Bronchial epithelial cell (primary cell): ENCODE data around the gene RNU6-1. TPM values are rescaled to one million over a fixed set of nuclear protein-coding genes. Genes with fewer than 3 reads are reported as not detected.

Source experiments
- DNase-seq: peaks from one replicate; pipeline ENCODE4 v3.0.0-alpha.2; 2010; ENCODE audit warnings: low read depth
- FAIRE-seq: peaks from 2 replicates; lab custom pipeline; 2011; peaks lifted over from hg19 to GRCh38; lab: Jason Lieb, UNC
- H3K27me3 ChIP-seq: 2 replicates; pipeline ENCODE4 v1.5.1; 2011; ENCODE audit warnings: low read length; ENCODE audit not compliant: control insufficient read depth, insufficient read depth
- H3K36me3 ChIP-seq: 2 replicates; pipeline ENCODE4 v1.5.1; 2011; ENCODE audit warnings: low read length; ENCODE audit not compliant: control insufficient read depth, insufficient read depth
- H3K4me3 ChIP-seq: 2 replicates; pipeline ENCODE4 v1.5.1; 2011; ENCODE audit warnings: mild to moderate bottlenecking, low read depth, low read length, control low read depth
- total RNA-seq: library from RNA; depleted of rRNA; stranded (reverse); fragments of >200 nt; gene quantifications from 2 replicates; pipeline ENCODE4 v1.2.1, GENCODE V29; 2014
- TF ChIP-seq, protein P1 (sequence below): IDR thresholded peaks from 2 replicates; pipeline ENCODE4 v1.5.1; 2011; ENCODE audit warnings: mild to moderate bottlenecking, moderate library complexity, low read length, control low read depth, inconsistent platforms; ENCODE audit not compliant: insufficient read depth, severe bottlenecking

The RNU6-1 gene
- total RNA-seq, 1 donor from 2014 or later: not detected

DNA sequence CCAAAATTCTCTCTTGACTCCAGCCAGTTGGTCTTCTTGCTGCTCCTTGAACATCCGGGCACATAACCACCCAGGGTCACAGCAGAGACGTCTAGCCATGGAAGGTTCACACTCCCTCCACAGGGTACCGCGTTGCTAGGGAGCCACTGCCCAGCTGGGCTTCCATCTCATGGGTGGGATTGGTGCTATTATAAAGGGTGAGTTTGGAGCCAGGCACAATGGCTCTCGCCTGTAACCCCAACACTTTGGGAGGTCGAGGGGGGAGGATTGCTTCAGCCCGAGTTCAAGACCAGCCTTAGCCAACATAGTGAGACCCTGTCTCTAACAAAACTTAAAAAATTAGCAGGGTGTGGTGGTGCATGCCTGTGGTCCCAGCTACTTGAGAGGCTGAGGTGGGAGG lies 32.0 kb downstream of the RNU6-1 start:
- no peak for DNase-seq
- Histone ChIP-seq H3K4me3 (no peak overlapping the region), H3K27me3 (no peaks in the 10 kb centered on the region), H3K36me3 (no peaks in the 10 kb centered on the region)
- TF ChIP-seq, protein P1, sequence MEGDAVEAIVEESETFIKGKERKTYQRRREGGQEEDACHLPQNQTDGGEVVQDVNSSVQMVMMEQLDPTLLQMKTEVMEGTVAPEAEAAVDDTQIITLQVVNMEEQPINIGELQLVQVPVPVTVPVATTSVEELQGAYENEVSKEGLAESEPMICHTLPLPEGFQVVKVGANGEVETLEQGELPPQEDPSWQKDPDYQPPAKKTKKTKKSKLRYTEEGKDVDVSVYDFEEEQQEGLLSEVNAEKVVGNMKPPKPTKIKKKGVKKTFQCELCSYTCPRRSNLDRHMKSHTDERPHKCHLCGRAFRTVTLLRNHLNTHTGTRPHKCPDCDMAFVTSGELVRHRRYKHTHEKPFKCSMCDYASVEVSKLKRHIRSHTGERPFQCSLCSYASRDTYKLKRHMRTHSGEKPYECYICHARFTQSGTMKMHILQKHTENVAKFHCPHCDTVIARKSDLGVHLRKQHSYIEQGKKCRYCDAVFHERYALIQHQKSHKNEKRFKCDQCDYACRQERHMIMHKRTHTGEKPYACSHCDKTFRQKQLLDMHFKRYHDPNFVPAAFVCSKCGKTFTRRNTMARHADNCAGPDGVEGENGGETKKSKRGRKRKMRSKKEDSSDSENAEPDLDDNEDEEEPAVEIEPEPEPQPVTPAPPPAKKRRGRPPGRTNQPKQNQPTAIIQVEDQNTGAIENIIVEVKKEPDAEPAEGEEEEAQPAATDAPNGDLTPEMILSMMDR: no peak
- no peak for FAIRE-seq

DNA sequence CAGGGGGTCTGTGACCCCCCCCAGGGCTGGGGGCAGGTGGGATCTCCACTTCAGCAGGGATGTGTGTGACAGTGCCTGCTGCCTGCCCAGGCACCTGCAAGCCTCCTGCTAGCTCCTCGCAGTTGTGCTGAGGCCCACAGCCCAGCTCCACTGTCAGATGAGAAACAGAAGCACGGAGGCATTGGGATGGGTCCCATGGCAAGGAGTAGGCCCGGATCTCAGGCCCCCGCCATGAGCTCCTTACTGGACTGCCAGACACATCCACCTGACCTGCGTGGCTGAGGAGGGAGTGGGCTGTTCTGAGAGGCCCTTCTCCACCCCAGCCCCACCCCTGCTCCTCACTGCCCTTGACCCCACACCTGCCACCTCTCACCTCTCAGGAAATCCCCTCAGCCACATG lies 32.7 kb downstream of the RNU6-1 start:
- no peak for FAIRE-seq

DNA sequence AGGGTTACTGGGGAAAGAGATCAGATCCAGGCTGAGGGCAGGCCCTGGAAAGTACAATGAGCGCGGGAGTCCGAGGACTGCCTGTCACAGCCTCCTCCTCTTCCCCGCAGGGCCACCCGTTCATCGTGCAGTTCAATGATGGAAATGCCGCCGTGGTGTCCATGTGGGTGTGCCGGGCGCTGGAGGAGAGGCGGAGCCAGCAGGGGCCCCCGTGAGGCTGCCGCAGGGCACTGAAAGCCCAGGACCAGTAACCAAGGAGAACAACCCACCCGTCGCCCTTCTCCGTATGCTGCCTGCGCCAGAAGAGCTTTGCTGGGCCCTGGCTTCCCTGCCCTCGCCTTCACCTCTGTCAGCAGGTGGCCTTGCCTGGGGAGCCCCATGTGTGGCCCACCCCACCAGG lies 33.3 kb downstream of the RNU6-1 start:
- Histone ChIP-seq H3K4me3 (no peak overlapping the region), H3K27me3 (no peaks in the 10 kb centered on the region), H3K36me3 (no peaks in the 10 kb centered on the region)
- no peak for DNase-seq
- TF ChIP-seq, protein P1: no peak
- no peak for FAIRE-seq

More for the DNA sequence above, 32.7 kb downstream of the RNU6-1 start:
- DNase-seq: no peak
- TF ChIP-seq, protein P1: no peak
- H3K27me3 ChIP-seq: no peaks in the 10 kb centered on the region
- no peak overlapping the region for H3K4me3 ChIP-seq
- no peaks in the 10 kb centered on the region for H3K36me3 ChIP-seq

DNA sequence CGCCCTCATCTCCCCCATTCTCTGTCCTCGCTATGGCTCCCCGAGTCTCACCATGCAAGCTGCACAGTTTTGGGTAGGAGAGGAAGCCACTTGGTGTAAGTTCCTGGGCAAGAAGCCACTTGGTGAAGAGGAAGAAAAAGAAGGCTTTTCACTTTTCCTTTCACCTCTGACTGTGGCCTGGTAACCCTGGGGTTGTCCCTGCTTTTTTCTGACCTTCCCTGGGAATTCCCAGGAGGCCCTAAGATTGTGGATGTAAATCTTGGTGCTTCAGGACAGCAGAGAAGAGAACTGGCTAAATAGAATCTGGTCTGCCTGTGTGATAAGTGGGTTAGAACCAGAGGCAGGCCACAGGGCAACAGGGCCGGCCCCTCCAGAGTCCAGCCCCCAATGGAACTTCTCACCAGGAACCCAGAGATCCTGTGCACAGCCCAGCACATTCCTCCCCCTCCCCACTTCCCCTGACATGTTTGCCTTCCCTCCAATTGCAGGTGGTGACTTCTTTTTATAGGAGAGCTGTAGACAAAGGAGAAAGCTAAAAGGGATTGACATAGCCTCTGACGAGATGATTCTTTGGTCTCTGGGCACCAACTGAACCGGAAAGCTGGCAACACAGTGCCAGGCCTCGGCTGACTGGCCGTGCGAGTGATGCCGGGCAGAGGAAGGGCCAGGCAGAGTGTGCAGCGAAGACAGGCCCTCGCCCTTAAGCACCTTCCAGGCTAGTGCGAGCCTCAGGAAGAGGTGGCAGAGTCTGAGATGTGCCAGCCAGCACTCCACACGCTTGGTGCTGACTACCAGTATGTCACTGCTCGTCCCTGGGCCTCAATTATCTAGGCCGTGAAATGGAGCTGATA lies 34.0 kb downstream of the RNU6-1 start:
- Histone ChIP-seq H3K36me3 (no peaks in the 10 kb centered on the region), H3K4me3 (no peak overlapping the region), H3K27me3 (no peaks in the 10 kb centered on the region)
- no peak for DNase-seq
- TF ChIP-seq, protein P1: no peak
- FAIRE-seq: peak; percentile 86

DNA sequence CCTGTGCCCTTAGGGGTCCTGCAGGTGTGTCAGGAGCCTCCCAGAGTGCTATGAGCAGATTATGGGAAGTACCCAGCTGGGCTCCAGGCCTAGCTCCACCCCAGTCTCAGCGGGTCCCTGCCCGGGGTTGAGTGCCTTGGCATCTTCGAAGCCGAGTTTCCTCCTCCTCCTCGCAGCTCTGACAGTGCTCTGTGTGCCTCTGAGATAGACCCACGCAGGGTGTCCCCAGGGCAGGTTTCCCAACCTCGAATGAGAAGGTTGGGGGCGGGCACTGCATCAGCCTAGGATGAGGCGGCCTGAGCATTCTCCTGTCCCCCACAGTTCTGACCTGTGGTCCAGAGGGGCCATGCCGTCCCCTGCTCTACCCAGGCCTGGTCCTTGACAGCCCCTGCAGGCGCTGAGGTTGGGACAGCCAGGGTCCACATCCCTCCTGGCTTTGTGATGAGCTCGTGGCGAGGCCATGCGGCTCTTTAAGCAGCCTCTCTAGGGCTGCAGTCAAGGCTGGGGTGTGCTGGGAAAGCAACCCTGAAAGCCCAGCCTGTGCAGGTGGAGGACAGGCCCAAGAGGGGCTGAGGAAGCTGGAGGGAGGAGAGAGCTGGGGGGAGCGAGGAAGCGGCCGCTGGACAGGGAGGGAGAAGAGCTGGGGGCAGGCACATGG lies 34.7 kb downstream of the RNU6-1 start:
- no peak for FAIRE-seq
- DNase-seq: no peak
- H3K27me3 ChIP-seq: no peaks in the 10 kb centered on the region
- H3K36me3 ChIP-seq: no peaks in the 10 kb centered on the region
- TF ChIP-seq, protein P1: no peak
- no peak overlapping the region for H3K4me3 ChIP-seq
